MM.1S (cell line): ENCODE data around the gene ZBED1.

Source experiments
- DNase-seq: peaks from one replicate; pipeline ENCODE4 v3.0.0-alpha.2; 2015
- H2AFZ ChIP-seq: fragments of 300-600 bp; sonication (generic); 2 replicates; pipeline ENCODE4 v1.6.0; 2016; ENCODE audit warnings: antibody characterized with exemption, low read length
- H3F3A ChIP-seq: fragments of 300-600 bp; sonication (generic); 2 replicates; pipeline ENCODE4 v1.6.1; 2016; ENCODE audit warnings: mild to moderate bottlenecking, antibody characterized with exemption, low read length, moderate library complexity, mixed read lengths; ENCODE audit not compliant: insufficient read depth
- H3K27ac ChIP-seq: fragments of 300-600 bp; sonication (generic); 2 replicates; pipeline ENCODE4 v1.5.1; 2016; ENCODE audit warnings: mild to moderate bottlenecking, low read length
- H3K27me3 ChIP-seq: fragments of 300-600 bp; sonication (generic); replicated peaks from 2 replicates; pipeline ENCODE4 v1.6.0; 2016; ENCODE audit warnings: low read length; ENCODE audit not compliant: insufficient read depth
- H3K36me3 ChIP-seq: fragments of 300-600 bp; sonication (generic); replicated peaks from 2 replicates; pipeline ENCODE4 v1.6.1; 2016; ENCODE audit warnings: mild to moderate bottlenecking, low read length, mixed read lengths; ENCODE audit not compliant: insufficient read depth
- H3K4me1 ChIP-seq: fragments of 300-600 bp; sonication (generic); 2 replicates; pipeline ENCODE4 v1.6.1; 2016; ENCODE audit warnings: low read length, mixed read lengths
- H3K4me2 ChIP-seq: fragments of 300-600 bp; sonication (generic); 2 replicates; pipeline ENCODE4 v1.6.0; 2016; ENCODE audit warnings: low read depth, low read length
- H3K4me3 ChIP-seq: fragments of 300-600 bp; sonication (generic); 2 replicates; pipeline ENCODE4 v1.5.1; 2016; ENCODE audit warnings: low read length, mixed read lengths
- H3K79me2 ChIP-seq: fragments of 300-600 bp; sonication (generic); 2 replicates; pipeline ENCODE4 v1.6.1; 2016; ENCODE audit warnings: mixed run types, low read length, mixed read lengths
- H3K9ac ChIP-seq: fragments of 300-600 bp; sonication (generic); 2 replicates; pipeline ENCODE4 v1.6.1; 2016; ENCODE audit warnings: low read length, mixed read lengths
- H3K9me2 ChIP-seq: fragments of 300-600 bp; sonication (generic); replicated peaks from 2 replicates; pipeline ENCODE4 v1.6.1; 2016; ENCODE audit warnings: mild to moderate bottlenecking, low read length, mixed read lengths; ENCODE audit not compliant: insufficient read depth
- H3K9me3 ChIP-seq: fragments of 300-600 bp; sonication (generic); replicated peaks from 2 replicates; pipeline ENCODE4 v1.6.1; 2016; ENCODE audit warnings: mild to moderate bottlenecking, low read length, mixed read lengths; ENCODE audit not compliant: insufficient read depth
- H4K20me1 ChIP-seq: fragments of 300-600 bp; sonication (generic); 2 replicates; pipeline ENCODE4 v1.6.1; 2016; ENCODE audit warnings: mild to moderate bottlenecking, low read length, moderate library complexity, mixed read lengths; ENCODE audit not compliant: insufficient read depth
- EZH2 ChIP-seq: fragments of 300-600 bp; sonication (generic); optimal IDR thresholded peaks from 2 replicates; pipeline ENCODE3; 2017; ENCODE audit warnings: low read depth, mild to moderate bottlenecking, antibody characterized with exemption, low read length, mixed read lengths
- EZH2phosphoT487 ChIP-seq: fragments of 300-600 bp; sonication (generic); IDR thresholded peaks from 2 replicates; pipeline ENCODE4 v1.6.1; 2018; ENCODE audit warnings: antibody characterized with exemption, low read length
- TF ChIP-seq, protein P1 (sequence below): fragments of 300-600 bp; sonication (generic); IDR thresholded peaks from 2 replicates; pipeline ENCODE4 v1.5.1; 2016; ENCODE audit warnings: antibody characterized with exemption, low read length, mixed read lengths

The ZBED1 gene

DNA sequence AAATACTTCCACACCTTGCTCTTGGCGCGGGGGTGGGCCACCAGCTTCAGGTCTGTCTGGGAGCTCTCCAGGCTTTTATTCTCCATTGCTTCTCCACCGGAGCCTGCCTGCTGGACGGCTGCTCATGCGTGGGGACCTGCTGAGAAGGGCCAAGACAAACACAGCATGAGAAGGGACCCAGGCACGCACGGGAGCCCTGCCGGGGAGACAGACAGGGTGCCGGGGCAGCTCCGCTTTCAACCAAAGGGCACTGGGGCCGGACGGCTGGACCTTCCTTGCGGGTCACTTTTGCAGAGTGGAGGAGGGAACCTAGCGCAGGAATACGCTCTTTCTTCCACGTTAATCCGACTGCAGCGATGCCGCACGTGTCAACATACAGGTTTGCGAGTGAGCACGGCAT, 10.1 kb downstream of the ZBED1 start:
- H3K36me3 ChIP-seq, result no peaks in the 10 kb centered on the region; the same call in 1 of the 2 replicates
- TF ChIP-seq EZH2 (no peak), EZH2phosphoT487 (no peak)
- TF ChIP-seq, protein P1, sequence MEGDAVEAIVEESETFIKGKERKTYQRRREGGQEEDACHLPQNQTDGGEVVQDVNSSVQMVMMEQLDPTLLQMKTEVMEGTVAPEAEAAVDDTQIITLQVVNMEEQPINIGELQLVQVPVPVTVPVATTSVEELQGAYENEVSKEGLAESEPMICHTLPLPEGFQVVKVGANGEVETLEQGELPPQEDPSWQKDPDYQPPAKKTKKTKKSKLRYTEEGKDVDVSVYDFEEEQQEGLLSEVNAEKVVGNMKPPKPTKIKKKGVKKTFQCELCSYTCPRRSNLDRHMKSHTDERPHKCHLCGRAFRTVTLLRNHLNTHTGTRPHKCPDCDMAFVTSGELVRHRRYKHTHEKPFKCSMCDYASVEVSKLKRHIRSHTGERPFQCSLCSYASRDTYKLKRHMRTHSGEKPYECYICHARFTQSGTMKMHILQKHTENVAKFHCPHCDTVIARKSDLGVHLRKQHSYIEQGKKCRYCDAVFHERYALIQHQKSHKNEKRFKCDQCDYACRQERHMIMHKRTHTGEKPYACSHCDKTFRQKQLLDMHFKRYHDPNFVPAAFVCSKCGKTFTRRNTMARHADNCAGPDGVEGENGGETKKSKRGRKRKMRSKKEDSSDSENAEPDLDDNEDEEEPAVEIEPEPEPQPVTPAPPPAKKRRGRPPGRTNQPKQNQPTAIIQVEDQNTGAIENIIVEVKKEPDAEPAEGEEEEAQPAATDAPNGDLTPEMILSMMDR, result no peak

DNA sequence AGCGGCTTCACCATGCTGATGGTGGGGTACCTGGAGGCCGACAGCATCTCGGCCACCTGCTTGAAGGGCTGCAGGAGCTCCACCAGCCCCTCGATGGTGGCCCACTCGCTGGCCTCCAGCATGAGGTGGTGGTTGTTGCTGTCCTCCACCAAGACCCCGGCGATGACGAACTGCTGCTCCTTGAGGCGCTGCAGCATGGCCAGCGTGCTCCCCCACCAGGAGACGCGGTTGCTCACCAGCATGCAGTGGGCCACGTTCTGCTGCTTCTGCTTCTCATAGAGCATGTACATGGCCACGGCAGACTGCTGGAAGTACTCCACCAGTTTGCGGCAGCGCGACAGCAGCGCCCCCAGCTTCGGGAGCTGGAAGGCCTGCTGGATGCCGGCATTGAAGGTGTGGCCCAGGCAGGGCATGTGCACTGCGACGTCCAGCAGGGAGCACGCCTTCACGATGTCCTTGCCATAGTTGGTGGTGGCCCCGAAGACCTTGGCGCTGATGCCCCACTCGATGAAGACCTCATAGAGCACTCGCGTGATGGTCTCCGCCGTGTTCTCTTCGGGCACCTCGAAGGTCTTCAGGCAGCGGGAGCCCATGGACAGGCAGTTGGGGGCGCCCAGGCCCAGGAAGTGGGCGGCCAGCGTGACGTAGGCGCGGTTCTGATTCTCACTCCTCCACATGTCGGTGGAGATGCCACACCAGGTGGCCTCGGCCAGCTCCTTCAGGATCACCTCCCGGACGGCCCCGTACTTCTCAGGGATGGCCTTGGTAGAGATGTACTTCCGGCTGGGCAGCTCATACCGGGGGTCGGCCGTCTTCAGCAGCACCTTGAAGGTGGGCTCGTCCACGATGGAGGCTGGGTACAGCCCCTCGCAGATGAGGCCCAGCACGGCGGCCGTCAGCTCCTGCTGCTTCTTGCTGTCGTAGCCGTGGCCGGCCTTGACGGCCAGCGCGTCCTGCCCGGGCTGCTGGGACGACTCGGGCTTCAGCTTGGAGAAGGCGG, 11.0 kb downstream of the ZBED1 start:
- Histone ChIP-seq H3K4me3 (no peak overlapping the region), H3K4me1 (no peaks in the 10 kb centered on the region), H3F3A (no peaks in the 10 kb centered on the region), H3K9me3 (no peaks in the 10 kb centered on the region), H3K9me2 (no peaks in the 10 kb centered on the region), H3K27ac (no peak overlapping the region), H3K9ac (no peak overlapping the region), H3K27me3 (no peaks in the 10 kb centered on the region), H3K36me3 (no peaks in the 10 kb centered on the region; the same call in 1 of the 2 replicates), H3K79me2 (no peaks in the 10 kb centered on the region), H3K4me2 (no peak overlapping the region), H4K20me1 (no peaks in the 10 kb centered on the region), H2AFZ (no peak overlapping the region)
- TF ChIP-seq EZH2, result no peak
- TF ChIP-seq EZH2phosphoT487, result no peak
- TF ChIP-seq, protein P1, result no peak
- DNase-seq, result no peak

More for the DNA sequence above, 10.1 kb downstream of the ZBED1 start:
- Histone ChIP-seq H3K9ac (no peak overlapping the region), H3K79me2 (no peaks in the 10 kb centered on the region; the same call in 1 of the 2 replicates), H3K4me2 (no peak overlapping the region), H3F3A (no peaks in the 10 kb centered on the region), H4K20me1 (no peaks in the 10 kb centered on the region), H3K27ac (no peak overlapping the region), H2AFZ (no peak overlapping the region), H3K27me3 (no peaks in the 10 kb centered on the region), H3K9me2 (no peaks in the 10 kb centered on the region), H3K4me3 (no peak overlapping the region), H3K9me3 (no peaks in the 10 kb centered on the region), H3K4me1 (no peaks in the 10 kb centered on the region)
- no peak for DNase-seq

DNA sequence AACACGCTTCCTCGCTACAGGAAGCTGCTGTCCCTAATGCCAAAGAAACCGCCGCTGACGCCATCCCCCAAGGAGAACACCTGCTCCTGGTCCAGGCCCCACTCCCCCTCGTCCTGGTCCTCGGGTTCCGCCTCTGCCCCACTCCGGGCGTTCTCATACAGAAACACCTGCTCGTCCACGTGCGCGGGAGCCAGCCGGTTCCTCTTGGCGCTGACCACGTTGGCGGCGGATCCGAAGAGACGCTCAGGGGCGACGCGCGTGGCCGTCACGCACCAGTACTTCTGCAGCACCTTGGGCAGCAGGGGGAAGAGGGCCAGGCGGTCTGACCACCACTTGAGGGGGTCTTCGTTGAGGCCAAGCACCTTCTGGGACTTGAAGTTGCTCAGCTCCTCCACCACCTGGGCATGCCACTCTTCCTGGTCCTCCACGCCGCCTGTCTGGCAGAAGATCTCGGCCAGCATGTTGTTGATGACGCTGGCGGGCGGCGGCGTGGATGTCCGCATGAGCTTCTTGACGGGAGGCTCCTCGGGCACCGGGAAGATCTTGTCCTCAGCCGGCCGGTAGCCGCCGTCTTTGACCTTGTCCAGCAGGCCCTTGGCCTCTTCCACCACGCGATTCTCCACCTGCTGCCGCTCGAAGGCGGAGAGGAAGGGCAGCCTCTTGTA, 12.0 kb downstream of the ZBED1 start:
- Histone ChIP-seq H2AFZ (no peak overlapping the region), H3K9ac (no peak overlapping the region), H4K20me1 (no peaks in the 10 kb centered on the region), H3K4me2 (no peak overlapping the region), H3K36me3 (no peaks in the 10 kb centered on the region; the same call in 1 of the 2 replicates), H3F3A (no peaks in the 10 kb centered on the region), H3K79me2 (no peaks in the 10 kb centered on the region), H3K9me3 (no peaks in the 10 kb centered on the region), H3K9me2 (no peaks in the 10 kb centered on the region), H3K27ac (no peak overlapping the region), H3K27me3 (no peaks in the 10 kb centered on the region), H3K4me1 (no peaks in the 10 kb centered on the region), H3K4me3 (no peak overlapping the region)
- DNase-seq, result no peak
- TF ChIP-seq EZH2phosphoT487 (no peak), EZH2 (no peak)
- TF ChIP-seq, protein P1, result no peak
